ENCODE data around the gene GTPBP4.
"Not testable (repeated sequence)": the region's sequence is repeated elsewhere in the genome, so short reads cannot be mapped to it uniquely, and the experiment has no call there.

Gene GTPBP4

DNA sequence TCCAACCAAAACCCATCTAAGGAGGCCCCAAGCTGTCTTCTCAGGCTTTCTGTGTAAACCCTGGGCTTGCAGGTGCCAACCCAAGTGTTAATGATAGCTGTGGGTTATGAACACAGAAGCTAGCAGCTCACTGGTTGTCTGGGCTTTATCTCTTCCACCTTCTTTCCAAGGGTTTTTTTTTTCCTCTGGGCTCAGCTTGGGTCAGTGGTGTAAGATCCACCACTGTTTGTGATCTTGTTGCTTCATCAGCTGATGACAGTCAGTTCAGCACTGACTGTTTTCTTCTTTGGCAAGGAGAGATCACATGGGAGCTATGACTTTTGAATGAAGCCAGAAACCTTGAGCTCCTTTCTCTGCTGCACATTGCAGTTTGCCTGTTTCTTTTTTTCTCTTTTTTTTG, 4.6 kb downstream of the GTPBP4 start:
- DNase-seq, result no peak

DNA sequence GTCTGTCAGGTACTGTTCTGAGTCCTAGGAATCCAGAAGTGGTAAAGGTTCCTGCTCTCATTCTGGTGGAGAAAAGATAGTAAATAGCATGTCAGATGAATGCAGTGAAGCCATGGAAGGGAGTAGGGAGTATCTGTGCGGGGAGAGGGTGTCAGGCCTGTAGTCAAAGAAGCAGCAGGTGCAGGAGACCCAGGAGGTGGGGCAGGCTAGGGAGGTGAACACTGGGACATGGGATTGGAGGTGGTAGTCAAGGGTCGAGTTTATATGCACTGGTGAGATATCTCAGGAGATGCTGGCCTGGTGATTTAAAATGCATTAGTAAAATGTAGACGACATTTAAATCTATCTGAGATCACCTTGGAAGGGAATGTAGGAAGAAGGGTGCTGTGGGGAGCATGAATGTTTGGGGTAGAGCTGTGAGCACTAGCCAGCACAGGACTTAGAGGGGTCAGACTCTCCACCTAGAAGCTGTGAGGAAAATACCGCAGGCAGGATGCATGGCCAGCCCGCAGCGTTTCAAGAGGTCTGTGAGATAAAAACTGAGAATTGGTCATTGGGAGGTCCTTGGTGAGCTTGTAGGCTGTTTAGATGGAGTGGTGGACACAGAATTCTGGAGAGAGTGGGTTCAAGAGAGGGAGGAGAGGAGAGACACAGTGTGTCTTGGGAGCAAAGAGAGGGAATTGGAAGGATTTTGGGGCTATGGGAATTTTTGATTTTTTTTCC, 6.8 kb downstream of the GTPBP4 start:
- DNase-seq, result no peak

DNA sequence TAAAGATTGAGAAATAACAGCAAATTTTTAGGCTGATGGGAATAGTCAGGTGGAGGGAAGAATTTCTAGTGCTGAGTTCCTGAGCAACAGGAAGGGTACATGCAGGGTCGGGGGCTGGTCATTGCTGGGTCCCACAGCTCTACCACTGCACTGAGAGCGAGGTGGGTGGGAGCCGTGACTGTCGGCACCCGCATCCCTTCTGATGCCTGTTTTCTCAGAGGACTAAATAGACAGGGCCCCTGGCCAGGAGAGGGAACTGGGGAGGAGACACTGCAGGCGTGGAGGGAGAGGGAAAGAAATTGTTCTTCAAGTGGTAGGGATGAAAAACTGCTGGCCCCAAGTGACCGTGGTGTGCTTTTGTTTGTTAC, 7.3 kb downstream of the GTPBP4 start:
- DNase-seq, result no peak

DNA sequence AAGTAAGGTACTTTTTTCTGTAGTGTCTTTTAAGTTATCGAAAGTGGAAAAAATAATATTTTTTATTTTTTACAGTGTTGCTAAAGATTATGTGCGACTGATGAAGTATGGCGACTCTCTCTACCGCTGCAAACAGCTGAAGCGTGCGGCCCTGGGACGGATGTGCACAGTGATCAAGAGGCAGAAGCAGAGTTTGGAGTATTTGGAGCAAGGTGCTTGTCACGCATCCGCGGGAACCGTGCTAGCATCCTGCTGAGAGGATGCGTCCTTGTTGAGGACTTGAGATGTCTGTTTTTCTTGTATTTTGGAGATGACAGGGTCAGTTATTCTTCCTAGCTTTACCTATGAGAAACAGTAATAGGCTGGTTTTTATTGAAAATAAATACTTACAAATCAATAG, 7.8 kb downstream of the GTPBP4 start:
- no peak for DNase-seq

- no peak for DNase-seq
Observed at GRCh38 chr10:997266-998022, 9.2 kb downstream of the GTPBP4 start.

DNA sequence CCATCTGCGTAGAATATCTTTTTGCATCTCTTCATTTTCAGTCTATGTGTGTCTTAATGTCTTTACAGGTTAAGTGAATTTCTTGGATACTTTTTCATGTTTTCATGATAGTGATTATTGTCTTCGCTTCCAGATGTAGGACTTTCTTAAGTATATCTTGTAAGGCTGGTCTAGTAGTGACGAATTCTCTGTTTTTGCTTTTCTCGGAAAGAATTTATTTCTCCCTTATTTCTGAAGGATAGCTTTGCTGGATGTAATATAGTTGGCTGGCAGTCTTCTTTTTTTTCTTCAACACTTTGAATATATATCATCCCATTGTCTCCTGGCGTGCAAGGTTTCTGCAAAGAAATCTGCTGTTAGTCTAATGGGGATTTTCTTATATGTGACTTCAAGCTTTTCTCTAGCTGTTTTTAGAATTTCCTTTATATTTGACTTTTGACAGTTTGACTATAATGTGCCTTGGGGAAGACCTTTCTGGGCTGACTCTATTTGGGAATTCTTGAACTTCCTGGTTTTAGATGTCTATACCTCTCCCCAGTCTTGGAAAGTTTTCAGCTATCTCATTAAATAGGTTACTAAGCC, 14.3 kb downstream of the GTPBP4 start:
- no peak for DNase-seq

DNA sequence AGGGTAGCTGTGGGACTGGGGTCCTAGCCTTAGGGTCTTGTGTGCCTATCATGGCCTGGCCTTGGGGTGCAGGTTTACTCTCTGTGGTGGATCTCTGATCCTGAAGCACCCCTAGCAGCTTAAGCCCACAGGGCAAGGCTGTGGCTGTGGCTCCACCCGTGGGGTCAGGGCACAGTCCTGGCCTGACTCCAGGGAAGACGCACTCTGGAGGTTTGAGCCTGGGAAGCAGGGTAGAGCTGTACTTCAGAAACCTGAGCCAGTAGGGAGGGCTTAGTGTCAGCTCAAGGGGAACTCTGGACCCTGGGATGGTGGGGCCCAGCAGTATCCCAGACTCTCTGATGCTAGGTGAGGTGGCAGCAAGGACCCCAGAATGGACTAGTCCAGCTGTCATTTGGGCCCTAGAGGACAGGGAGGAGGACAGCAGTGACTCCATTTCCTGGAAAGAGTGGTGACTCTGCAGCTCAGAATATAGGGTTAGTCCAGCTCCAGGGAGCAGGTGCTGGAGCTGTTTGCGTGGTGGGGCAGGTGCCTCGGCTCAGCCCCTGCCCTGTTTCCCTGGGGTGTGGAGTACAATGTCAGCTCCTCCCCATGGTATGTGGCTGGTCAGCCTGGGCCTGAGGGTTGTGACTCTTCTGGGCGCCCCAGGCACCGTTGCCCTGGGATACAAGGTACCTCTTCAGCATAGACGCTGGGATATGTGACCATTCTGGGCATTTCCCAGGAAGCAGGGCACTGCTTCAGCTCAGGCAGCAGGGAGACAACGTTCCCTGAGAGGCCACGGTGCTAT, 15.8 kb downstream of the GTPBP4 start:
- no peak for DNase-seq

- no peak for DNase-seq
Observed at GRCh38 chr10:1006573-1006972, 18.3 kb downstream of the GTPBP4 start.

GRCh38 chr10:1007583-1007982, 19.3 kb downstream of the GTPBP4 start:
- DNase-seq, result no peak

- no peak for DNase-seq
Observed at GRCh38 chr10:1009071-1009494, 20.8 kb downstream of the GTPBP4 start.

DNA sequence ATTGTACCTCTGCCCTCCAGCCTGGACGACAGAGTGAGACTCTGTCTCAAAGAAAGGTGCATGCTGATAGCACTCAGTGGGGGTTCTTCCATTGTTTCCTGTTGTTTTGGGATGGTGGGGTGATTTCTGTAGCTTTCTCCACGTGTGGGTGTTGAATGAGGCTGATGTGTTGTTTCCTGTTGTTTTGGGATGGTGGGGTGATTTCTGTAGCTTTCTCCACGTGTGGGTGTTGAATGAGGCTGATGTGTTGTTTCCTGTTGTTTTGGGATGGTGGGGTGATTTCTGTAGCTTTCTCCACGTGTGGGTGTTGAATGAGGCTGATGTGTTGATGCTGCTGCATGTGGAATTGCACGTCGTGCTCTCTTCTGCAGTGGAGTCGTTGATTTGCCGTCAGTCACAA, 21.7 kb downstream of the GTPBP4 start:
- not testable (repeated sequence) for DNase-seq

GRCh38 chr10:1010703-1011102, 22.5 kb downstream of the GTPBP4 start:
- DNase-seq, result no peak

DNA sequence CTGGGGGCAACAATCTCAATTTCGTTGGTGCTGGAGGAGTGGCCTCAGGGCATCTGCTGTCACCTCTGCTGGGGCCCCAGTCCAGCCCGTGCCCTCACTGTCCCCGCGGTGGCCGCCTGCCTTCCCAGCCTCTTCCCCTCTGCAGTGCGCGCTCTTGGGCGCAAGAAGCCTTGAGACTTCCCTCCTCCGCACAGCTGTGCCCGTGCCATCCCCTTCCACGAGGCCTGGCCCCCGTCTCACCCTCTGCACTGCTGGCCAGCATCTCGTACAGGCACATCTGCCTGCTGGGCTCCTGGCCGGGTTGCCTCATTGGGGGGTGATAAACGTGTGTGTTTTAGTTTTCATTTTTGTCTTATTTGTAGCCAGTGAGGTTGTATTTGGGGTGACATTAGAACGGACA, 23.5 kb downstream of the GTPBP4 start:
- no peak for DNase-seq

- DNase-seq, result no peak
Observed at GRCh38 chr10:1015688-1016087, 27.5 kb downstream of the GTPBP4 start.

DNA sequence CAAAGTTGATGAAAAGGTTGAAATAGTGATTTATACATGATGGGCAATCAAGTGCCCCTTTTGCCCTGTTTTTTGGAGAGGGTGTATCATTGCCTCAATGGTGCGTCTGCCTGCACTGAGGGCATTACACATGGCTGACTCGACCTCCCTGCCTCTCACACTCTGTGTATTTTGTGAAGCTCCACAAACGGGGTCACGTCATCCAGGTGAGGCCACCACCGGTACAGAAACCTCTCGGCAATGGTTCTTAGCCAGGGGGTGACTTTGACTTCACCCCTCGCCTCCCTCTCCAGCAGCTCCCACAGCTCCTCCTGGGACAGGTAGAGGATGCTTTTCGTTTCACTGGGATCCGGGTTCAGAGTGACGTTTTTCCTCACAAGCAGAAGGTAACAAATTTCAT, 31.1 kb downstream of the GTPBP4 start:
- no peak for DNase-seq

- DNase-seq, result no peak
Observed at GRCh38 chr10:1020460-1020859, 32.2 kb downstream of the GTPBP4 start.

- DNase-seq, result no peak
Observed at GRCh38 chr10:1020958-1021357, 32.7 kb downstream of the GTPBP4 start.

DNA sequence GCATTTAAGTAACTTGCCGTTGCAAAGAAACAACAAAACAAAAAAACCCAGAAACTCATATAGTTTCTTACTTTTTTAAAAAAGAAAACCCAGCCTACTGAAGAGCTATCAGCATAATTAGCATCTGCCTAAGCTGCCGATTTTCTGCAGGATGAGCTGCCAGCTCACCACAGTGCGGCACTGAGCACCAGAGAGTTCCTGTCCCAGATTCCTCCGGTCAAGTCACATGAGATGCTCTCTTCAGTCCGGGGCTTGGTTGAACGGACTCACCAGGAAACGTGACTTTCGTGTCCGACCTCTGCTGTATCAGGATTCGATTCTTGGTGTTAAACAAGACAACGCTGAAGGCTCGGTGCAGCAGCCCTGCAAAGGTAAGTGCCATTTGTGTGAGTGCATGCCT, 34.2 kb downstream of the GTPBP4 start:
- DNase-seq, result no peak

GRCh38 chr10:1024103-1024502, 35.9 kb downstream of the GTPBP4 start:
- no peak for DNase-seq

GRCh38 chr10:1025683-1026082, 37.4 kb downstream of the GTPBP4 start, which contains the start of gene IDI2:
TSS of gene IDI2 (minus strand) at chr10:1025859. CDS start at chr10:1024723, 1,136 bp downstream.
- no peak for DNase-seq

- DNase-seq, result no peak
Observed at GRCh38 chr10:1026578-1026977, 38.3 kb downstream of the GTPBP4 start.

DNA sequence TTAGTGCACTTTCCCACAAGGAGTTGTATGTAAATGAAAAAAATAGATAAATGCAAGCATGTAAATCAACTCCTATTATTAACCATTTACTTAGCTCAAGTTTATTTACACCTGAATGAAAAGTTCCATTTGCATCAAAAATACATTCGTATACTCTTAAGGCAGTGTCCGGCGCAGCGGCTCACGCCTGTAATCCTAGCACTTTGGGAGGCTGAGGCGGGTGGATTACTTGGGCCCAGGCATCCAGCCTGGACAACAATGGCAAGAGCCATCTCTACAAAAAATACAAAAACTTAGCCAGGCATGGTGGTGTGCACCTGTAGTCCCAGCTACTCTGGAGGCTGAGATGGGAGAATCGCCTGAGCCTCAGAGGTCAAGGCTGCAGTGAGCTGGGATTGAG, 41.6 kb downstream of the GTPBP4 start:
- no peak for DNase-seq

DNA sequence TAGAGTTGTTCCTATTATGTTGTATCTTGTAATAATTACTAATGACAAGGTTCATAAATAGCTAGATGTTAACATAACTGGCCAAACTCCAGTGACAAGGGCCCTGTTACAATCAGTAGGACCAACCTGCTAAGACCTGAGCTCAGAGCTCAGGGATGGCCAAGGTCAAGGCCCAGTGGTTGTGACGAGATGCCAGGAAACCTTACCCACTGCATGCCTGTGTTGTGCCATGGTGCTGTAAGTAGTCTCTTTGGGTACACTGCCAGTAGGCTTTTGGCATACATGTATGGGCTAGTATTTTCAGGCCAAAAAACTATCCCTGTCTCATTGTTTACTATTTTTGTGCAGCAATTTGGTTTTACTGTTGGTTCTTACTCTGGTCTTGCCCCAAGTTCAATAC, 45.4 kb downstream of the GTPBP4 start:
- DNase-seq, result no peak
